Measurements from ENCODE around the gene MLLT3.
A peak's percentile ranks its signal among the peaks of the same experiment; 100 is the strongest.

MLLT3 gene

DNA sequence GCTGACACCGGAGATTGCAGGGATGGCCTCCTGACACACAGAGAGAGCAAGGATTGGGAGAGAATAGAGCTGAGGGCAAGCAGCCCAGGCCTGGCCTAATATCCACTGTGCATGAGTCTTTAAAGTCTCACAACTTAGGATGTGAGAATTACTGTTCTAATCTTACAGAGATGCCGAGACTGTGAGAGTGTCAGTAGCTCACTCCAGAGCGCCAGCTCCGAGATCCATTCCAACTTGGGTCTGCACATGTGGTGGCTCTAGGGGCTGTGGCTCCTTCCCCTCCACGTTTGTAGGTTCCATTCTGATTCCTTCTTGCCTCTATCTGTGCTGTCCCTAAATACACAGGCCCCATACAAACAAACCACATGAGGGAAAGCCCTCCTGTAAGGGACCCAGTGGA lies 304.6 kb downstream of the MLLT3 start:
- Histone ChIP-seq H3K27me3 (ENCODE audit: insufficient read depth, low read length, poor library complexity) (no peaks in the 10 kb centered on the region), H3K9ac (ENCODE audit: low read depth, low read length) (no peak overlapping the region), H3K4me1 (ENCODE audit: insufficient read depth, low read length) (peaks cover 30% of the 10 kb centered on the region), H3K79me2 (ENCODE audit: insufficient read depth, low read length) (no peaks in the 10 kb centered on the region), H3K27ac (ENCODE audit: low read length) (no peak overlapping the region), H3K4me3 (ENCODE audit: low read depth in 1 of 2, low read length in 2 of 2) (no peak overlapping the region), H3K9me3 (ENCODE audit: insufficient read depth, low read length, severe bottlenecking) (no peaks in the 10 kb centered on the region), H3K36me3 (ENCODE audit: insufficient read depth, low read length) (no peaks in the 10 kb centered on the region), H4K20me1 (ENCODE audit: insufficient read depth, low read length) (no peaks in the 10 kb centered on the region), H3K4me2 (ENCODE audit: insufficient read depth, low read length) (no peak overlapping the region), H2AFZ (ENCODE audit: low read depth, low read length) (no peak overlapping the region; the same call in 1 of the 2 replicates)
- DNase-seq (no peak), ATAC-seq (ENCODE audit: insufficient read depth, low read depth) (no peak)
- TF ChIP-seq EZH2 (IDR thresholded peaks at IDR 0.05; ENCODE audit: borderline replicate concordance, low read depth, low read length, severe bottlenecking) (no peak), CTCF (IDR thresholded peaks at IDR 0.05; ENCODE audit: borderline replicate concordance, extremely low read depth, low read length, poor library complexity, severe bottlenecking) (no peak)

DNA sequence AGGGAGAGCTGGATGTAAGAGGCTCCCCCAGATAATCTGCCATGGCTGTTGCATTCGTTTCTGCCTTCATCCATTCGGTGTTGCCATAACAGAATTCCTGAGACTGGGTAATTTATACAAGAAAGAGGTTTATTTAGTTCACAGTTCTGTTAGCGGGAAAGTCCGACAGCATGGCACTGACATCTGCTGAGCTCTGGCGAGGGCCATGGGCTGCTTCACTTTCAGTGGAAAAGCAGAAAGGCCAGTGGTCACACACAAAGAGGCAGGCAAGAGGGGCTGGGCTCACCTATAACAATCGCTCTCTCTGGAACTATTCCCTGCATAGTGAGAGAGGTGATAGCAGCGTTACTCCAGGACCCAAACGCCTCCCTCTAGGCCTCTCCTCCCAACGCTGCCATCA lies 305.9 kb downstream of the MLLT3 start:
- no peak overlapping the region for H2AFZ ChIP-seq (ENCODE audit: low read depth, low read length)
- ATAC-seq (ENCODE audit: insufficient read depth, low read depth), result no peak
- no peaks in the 10 kb centered on the region for H3K9me3 ChIP-seq (ENCODE audit: insufficient read depth, low read length, severe bottlenecking)
- no peak overlapping the region for H3K4me3 ChIP-seq (ENCODE audit: low read depth in 1 of 2, low read length in 2 of 2)
- TF ChIP-seq CTCF (IDR thresholded peaks at IDR 0.05; ENCODE audit: borderline replicate concordance, extremely low read depth, low read length, poor library complexity, severe bottlenecking) (no peak), EZH2 (IDR thresholded peaks at IDR 0.05; ENCODE audit: borderline replicate concordance, low read depth, low read length, severe bottlenecking) (no peak)
- no peaks in the 10 kb centered on the region for H4K20me1 ChIP-seq (ENCODE audit: insufficient read depth, low read length)
- peaks cover 20% of the 10 kb centered on the region for H3K4me1 ChIP-seq (ENCODE audit: insufficient read depth, low read length)
- H3K4me2 ChIP-seq (ENCODE audit: insufficient read depth, low read length), result no peak overlapping the region
- no peak overlapping the region for H3K9ac ChIP-seq (ENCODE audit: low read depth, low read length)
- no peak overlapping the region for H3K27ac ChIP-seq (ENCODE audit: low read length)
- H3K79me2 ChIP-seq (ENCODE audit: insufficient read depth, low read length), result no peaks in the 10 kb centered on the region
- H3K27me3 ChIP-seq (ENCODE audit: insufficient read depth, low read length, poor library complexity), result no peaks in the 10 kb centered on the region
- H3K36me3 ChIP-seq (ENCODE audit: insufficient read depth, low read length), result no peaks in the 10 kb centered on the region
- DNase-seq, result no peak

- no peaks in the 10 kb centered on the region for H4K20me1 ChIP-seq (ENCODE audit: insufficient read depth, low read length)
- no peak overlapping the region for H2AFZ ChIP-seq (ENCODE audit: low read depth, low read length)
- H3K27ac ChIP-seq (ENCODE audit: low read length), result no peak overlapping the region
- H3K27me3 ChIP-seq (ENCODE audit: insufficient read depth, low read length, poor library complexity), result no peaks in the 10 kb centered on the region
- ATAC-seq (ENCODE audit: insufficient read depth, low read depth) (no peak), DNase-seq (no peak)
- no peaks in the 10 kb centered on the region for H3K36me3 ChIP-seq (ENCODE audit: insufficient read depth, low read length)
- TF ChIP-seq EZH2 (IDR thresholded peaks at IDR 0.05; ENCODE audit: borderline replicate concordance, low read depth, low read length, severe bottlenecking), result no peak
- no peak for TF ChIP-seq CTCF (IDR thresholded peaks at IDR 0.05; ENCODE audit: borderline replicate concordance, extremely low read depth, low read length, poor library complexity, severe bottlenecking)
- no peak overlapping the region for H3K9ac ChIP-seq (ENCODE audit: low read depth, low read length)
- H3K4me3 ChIP-seq (ENCODE audit: low read depth in 1 of 2, low read length in 2 of 2), result no peak overlapping the region
- H3K9me3 ChIP-seq (ENCODE audit: insufficient read depth, low read length, severe bottlenecking), result no peaks in the 10 kb centered on the region
- H3K4me2 ChIP-seq (ENCODE audit: insufficient read depth, low read length), result no peak overlapping the region
- H3K4me1 ChIP-seq (ENCODE audit: insufficient read depth, low read length), result peaks cover 17% of the 10 kb centered on the region
- H3K79me2 ChIP-seq (ENCODE audit: insufficient read depth, low read length), result no peaks in the 10 kb centered on the region
Observed at GRCh38 chr9:20315677-20316076, 306.6 kb downstream of the MLLT3 start.

GRCh38 chr9:20314981-20315380 lies 307.3 kb downstream of the MLLT3 start:
- DNase-seq (no peak), ATAC-seq (ENCODE audit: insufficient read depth, low read depth) (peak; percentile 75)
- no peak overlapping the region for H3K4me3 ChIP-seq (ENCODE audit: low read depth in 1 of 2, low read length in 2 of 2)
- H3K4me2 ChIP-seq (ENCODE audit: insufficient read depth, low read length), result no peak overlapping the region
- no peaks in the 10 kb centered on the region for H3K79me2 ChIP-seq (ENCODE audit: insufficient read depth, low read length)
- H3K4me1 ChIP-seq (ENCODE audit: insufficient read depth, low read length), result peaks cover 17% of the 10 kb centered on the region
- no peaks in the 10 kb centered on the region for H3K9me3 ChIP-seq (ENCODE audit: insufficient read depth, low read length, severe bottlenecking)
- TF ChIP-seq EZH2 (IDR thresholded peaks at IDR 0.05; ENCODE audit: borderline replicate concordance, low read depth, low read length, severe bottlenecking), result no peak
- TF ChIP-seq CTCF (IDR thresholded peaks at IDR 0.05; ENCODE audit: borderline replicate concordance, extremely low read depth, low read length, poor library complexity, severe bottlenecking), result no peak
- no peaks in the 10 kb centered on the region for H4K20me1 ChIP-seq (ENCODE audit: insufficient read depth, low read length)
- H3K27ac ChIP-seq (ENCODE audit: low read length), result peak overlapping the region; percentile 6; the same call in 1 of the 2 replicates
- H3K36me3 ChIP-seq (ENCODE audit: insufficient read depth, low read length), result no peaks in the 10 kb centered on the region
- H2AFZ ChIP-seq (ENCODE audit: low read depth, low read length), result no peak overlapping the region
- H3K9ac ChIP-seq (ENCODE audit: low read depth, low read length), result no peak overlapping the region
- no peaks in the 10 kb centered on the region for H3K27me3 ChIP-seq (ENCODE audit: insufficient read depth, low read length, poor library complexity)

All from DND-41 (cell line).